ENCODE measurements around the gene RAB5B. TPM values are rescaled to one million over a fixed set of nuclear protein-coding genes. Genes with fewer than 3 reads are reported as not detected.

RAB5B gene
- polyA plus RNA-seq, 1 donor (not counting 4 experiments of a cell fraction or from before 2014, with no cell fraction given): 138 TPM

DNA sequence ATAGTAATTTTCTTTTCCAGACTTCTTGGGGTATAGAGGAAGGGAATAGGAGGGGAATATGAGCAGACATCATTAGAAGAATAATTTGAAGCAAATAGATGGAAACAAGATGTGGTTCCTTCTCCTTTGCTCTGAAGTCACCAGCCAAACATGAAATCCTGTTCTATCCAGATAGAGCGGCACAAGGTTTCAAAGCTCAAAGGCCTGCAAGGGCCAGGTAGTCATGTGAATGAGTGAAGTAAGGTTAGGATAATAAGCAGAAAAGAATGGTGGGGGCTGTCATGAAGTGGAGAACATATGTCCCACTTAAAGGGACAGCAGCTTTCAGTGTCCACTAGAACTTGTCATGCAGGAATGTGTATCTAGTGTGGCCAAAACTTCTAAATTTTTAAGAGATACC lies 44.5 kb downstream of the RAB5B start:
- Histone ChIP-seq H3K4me2 (ENCODE audit: control insufficient read depth, extremely low read depth, insufficient read depth, low read depth, low read length) (no peak overlapping the region), H4K20me1 (ENCODE audit: control insufficient read depth, extremely low read depth, insufficient read depth, low read length) (no peaks in the 10 kb centered on the region), H3K9me1 (ENCODE audit: control insufficient read depth, extremely low read depth, insufficient read depth, low read length) (no peaks in the 10 kb centered on the region), H3K27me3 (ENCODE audit: control insufficient read depth, extremely low read depth, insufficient read depth, low read length) (no peaks in the 10 kb centered on the region), H3K27ac (ENCODE audit: control insufficient read depth, insufficient read depth, low read length) (no peak overlapping the region), H2AFZ (ENCODE audit: control insufficient read depth, low read length) (no peak overlapping the region), H3K4me1 (ENCODE audit: control insufficient read depth, extremely low read depth, insufficient read depth, low read length) (no peaks in the 10 kb centered on the region), H3K79me2 (ENCODE audit: control insufficient read depth, insufficient read depth, low read length) (no peaks in the 10 kb centered on the region), H3K36me3 (ENCODE audit: control insufficient read depth in 2 of 2, extremely low read depth in 1 of 2, insufficient read depth in 2 of 2, low read length in 2 of 2) (no peaks in the 10 kb centered on the region), H3K4me3 (ENCODE audit: control insufficient read depth in 2 of 3, extremely low read depth in 1 of 3, insufficient read depth in 2 of 3, low read depth in 1 of 3, low read length in 3 of 3) (no peak overlapping the region), H3K9ac (ENCODE audit: control insufficient read depth, extremely low read depth, insufficient read depth, low read length) (no peak overlapping the region), H3K9me3 (ENCODE audit: control insufficient read depth, low read depth, low read length) (no peaks in the 10 kb centered on the region)
- DNase-seq (ENCODE audit: low read depth, low spot score) (no peak), FAIRE-seq (no peak)
- dilution Hi-C loops (cut with MboI; ENCODE audit: extremely low pct_ligation_motif_present, low sequenced_read_pairs): no loop called here
- TF ChIP-seq, protein P1, sequence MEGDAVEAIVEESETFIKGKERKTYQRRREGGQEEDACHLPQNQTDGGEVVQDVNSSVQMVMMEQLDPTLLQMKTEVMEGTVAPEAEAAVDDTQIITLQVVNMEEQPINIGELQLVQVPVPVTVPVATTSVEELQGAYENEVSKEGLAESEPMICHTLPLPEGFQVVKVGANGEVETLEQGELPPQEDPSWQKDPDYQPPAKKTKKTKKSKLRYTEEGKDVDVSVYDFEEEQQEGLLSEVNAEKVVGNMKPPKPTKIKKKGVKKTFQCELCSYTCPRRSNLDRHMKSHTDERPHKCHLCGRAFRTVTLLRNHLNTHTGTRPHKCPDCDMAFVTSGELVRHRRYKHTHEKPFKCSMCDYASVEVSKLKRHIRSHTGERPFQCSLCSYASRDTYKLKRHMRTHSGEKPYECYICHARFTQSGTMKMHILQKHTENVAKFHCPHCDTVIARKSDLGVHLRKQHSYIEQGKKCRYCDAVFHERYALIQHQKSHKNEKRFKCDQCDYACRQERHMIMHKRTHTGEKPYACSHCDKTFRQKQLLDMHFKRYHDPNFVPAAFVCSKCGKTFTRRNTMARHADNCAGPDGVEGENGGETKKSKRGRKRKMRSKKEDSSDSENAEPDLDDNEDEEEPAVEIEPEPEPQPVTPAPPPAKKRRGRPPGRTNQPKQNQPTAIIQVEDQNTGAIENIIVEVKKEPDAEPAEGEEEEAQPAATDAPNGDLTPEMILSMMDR (optimal IDR thresholded peaks at IDR 0.05 in 1 of 3, IDR thresholded peaks at IDR 0.05 in 1 of 3, conservative IDR thresholded peaks at IDR 0.05 in 1 of 3; ENCODE audit: extremely low read depth in 1 of 3, insufficient read depth in 2 of 3, low read length in 3 of 3): no peak
- TF ChIP-seq EZH2 (IDR thresholded peaks at IDR 0.05; ENCODE audit: low read length): no peak

DNA sequence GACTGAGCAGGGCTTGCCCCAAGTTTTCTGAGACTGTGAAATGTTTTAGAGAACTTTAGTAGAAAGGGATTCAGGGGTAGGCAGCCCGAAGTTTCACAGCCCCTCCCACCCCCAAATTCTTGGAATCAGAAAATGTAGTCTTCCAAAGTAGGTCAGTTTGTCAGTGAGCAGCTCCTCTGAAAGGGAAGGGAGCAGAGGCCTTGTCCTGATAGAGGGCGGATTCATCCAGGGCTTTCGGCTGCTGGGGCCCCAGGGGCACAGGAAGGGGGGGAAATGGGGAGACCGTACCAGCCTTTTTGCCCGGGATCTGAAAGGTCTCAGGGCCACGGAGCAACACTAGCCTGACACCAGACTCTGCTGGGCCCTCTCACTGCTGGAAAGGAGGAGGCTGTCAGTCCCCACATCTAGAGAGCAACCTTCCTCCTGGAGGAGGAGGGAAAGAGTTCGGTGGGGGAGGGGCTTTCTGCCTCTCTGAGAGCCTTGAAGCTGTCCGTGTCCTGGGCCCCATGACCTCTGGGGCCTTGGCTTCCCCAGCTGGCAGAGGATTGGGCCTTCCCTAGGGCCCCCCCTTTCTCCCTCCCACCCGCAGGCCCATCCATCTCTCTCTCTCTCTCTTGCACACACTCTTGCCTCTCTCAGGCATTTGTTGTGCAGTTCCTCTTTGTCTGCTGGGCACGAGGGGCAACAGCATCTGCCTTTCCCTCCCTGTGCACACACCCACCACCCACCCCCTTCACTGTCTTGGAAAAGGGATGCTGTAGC lies 46.7 kb downstream of the RAB5B start, which contains the start of gene IKZF4:
IKZF4 (plus strand) TSS at position 621 of the 762 bp plus-strand sequence. CDS start 451 bp downstream, outside the sequence.
- FAIRE-seq (no peak), DNase-seq (ENCODE audit: low read depth, low spot score) (no peak)
- no peak for TF ChIP-seq EZH2 (IDR thresholded peaks at IDR 0.05; ENCODE audit: low read length)
- TF ChIP-seq, protein P1 (optimal IDR thresholded peaks at IDR 0.05 in 1 of 3, IDR thresholded peaks at IDR 0.05 in 1 of 3, conservative IDR thresholded peaks at IDR 0.05 in 1 of 3; ENCODE audit: extremely low read depth in 1 of 3, insufficient read depth in 2 of 3, low read length in 3 of 3): no peak
- H3K9me3 ChIP-seq (ENCODE audit: control insufficient read depth, low read depth, low read length): no peaks in the 10 kb centered on the region
- H3K9ac ChIP-seq (ENCODE audit: control insufficient read depth, extremely low read depth, insufficient read depth, low read length): no peak within 1 kb of the TSS
- H3K27me3 ChIP-seq (ENCODE audit: control insufficient read depth, extremely low read depth, insufficient read depth, low read length): no peaks in the 10 kb centered on the region
- no peak within 1 kb of the TSS for H3K27ac ChIP-seq (ENCODE audit: control insufficient read depth, insufficient read depth, low read length)
- dilution Hi-C loops (cut with MboI; ENCODE audit: extremely low pct_ligation_motif_present, low sequenced_read_pairs): no loop called here
- H3K4me2 ChIP-seq (ENCODE audit: control insufficient read depth, extremely low read depth, insufficient read depth, low read depth, low read length): no peak within 1 kb of the TSS
- no peaks in the 10 kb centered on the region for H3K4me1 ChIP-seq (ENCODE audit: control insufficient read depth, extremely low read depth, insufficient read depth, low read length)
- H2AFZ ChIP-seq (ENCODE audit: control insufficient read depth, low read length): no peak within 1 kb of the TSS
- H3K4me3 ChIP-seq (ENCODE audit: control insufficient read depth in 2 of 3, extremely low read depth in 1 of 3, insufficient read depth in 2 of 3, low read depth in 1 of 3, low read length in 3 of 3): no peak within 1 kb of the TSS
- no peaks in the 10 kb centered on the region for H4K20me1 ChIP-seq (ENCODE audit: control insufficient read depth, extremely low read depth, insufficient read depth, low read length)
- no peaks in the 10 kb centered on the region for H3K36me3 ChIP-seq (ENCODE audit: control insufficient read depth in 2 of 2, extremely low read depth in 1 of 2, insufficient read depth in 2 of 2, low read length in 2 of 2)
- H3K79me2 ChIP-seq (ENCODE audit: control insufficient read depth, insufficient read depth, low read length): no peaks in the 10 kb centered on the region
- H3K9me1 ChIP-seq (ENCODE audit: control insufficient read depth, extremely low read depth, insufficient read depth, low read length): no peaks in the 10 kb centered on the region

All from keratinocyte (primary cell).